Sigmoid colon (tissue), 7 donors: ENCODE results near the gene SLC5A11. TPM values are rescaled to one million over a fixed set of nuclear protein-coding genes. Genes with fewer than 3 reads are reported as not detected.
"Not testable (repeated sequence)": the region's sequence is repeated elsewhere in the genome, so short reads cannot be mapped to it uniquely, and the experiment has no call there.

ENCODE experiments used
- DNase-seq: peaks from one replicate; pipeline ENCODE4 v3.0.0-alpha.2; 2019
- H3K27ac ChIP-seq, 4 donors: fragments of 200-600 bp; sonication (generic); one replicate each; pipeline ENCODE4 v1.5.1; 2016 to 2019; ENCODE audit warnings: mild to moderate bottlenecking in 1 of 4
- H3K27me3 ChIP-seq, 3 donors: fragments of 200-600 bp; sonication (generic); one replicate each; pipeline ENCODE4 v1.5.1; 2019; ENCODE audit warnings: mild to moderate bottlenecking in 1 of 3
- H3K36me3 ChIP-seq, 4 donors: fragments of 200-600 bp; sonication (generic); one replicate each; pipeline ENCODE4 v1.5.1; 2016 to 2019
- H3K4me1 ChIP-seq, 4 donors: fragments of 200-600 bp; sonication (generic); one replicate each; pipeline ENCODE4 v1.5.1; 2017 to 2019
- H3K4me3 ChIP-seq, 4 donors: fragments of 200-600 bp; sonication (generic); one replicate each; pipeline ENCODE4 v1.5.1; 2017 to 2019; ENCODE audit warnings: mild to moderate bottlenecking in 2 of 4, moderate library complexity in 1 of 4
- H3K9me3 ChIP-seq, 4 donors: fragments of 200-600 bp in 3 of 4; sonication (generic) in 3 of 4; one replicate each; pipeline versions ENCODE4 v1.5.1 to v1.6.1; 2013 to 2019
- CTCF ChIP-seq, 4 experiments: fragments of 450-650 bp in 3 of 4; fragments of 200-600 bp in 1 of 4; IDR thresholded peaks; one replicate each; pipeline ENCODE4 v1.5.1; 2016 to 2019; ENCODE audit warnings: antibody characterized with exemption in 4 of 4, mild to moderate bottlenecking in 3 of 4, moderate library complexity in 2 of 4
- EP300 ChIP-seq, 4 donors: sonication (generic); formaldehyde crosslinking; IDR thresholded peaks; one replicate each; pipeline ENCODE4 v1.6.1; 2017; ENCODE audit warnings: antibody characterized with exemption in 4 of 4
- POLR2A ChIP-seq, 2 donors: fragments of 450-650 bp; IDR thresholded peaks; one replicate each; pipeline ENCODE4 v1.6.1; 2016; ENCODE audit warnings: antibody characterized with exemption in 2 of 2, mild to moderate bottlenecking in 2 of 2, moderate library complexity in 2 of 2
- POLR2AphosphoS5 ChIP-seq, 4 donors: sonication (generic); formaldehyde crosslinking; IDR thresholded peaks; one replicate each; pipeline ENCODE4 v1.6.1; 2017; ENCODE audit warnings: antibody characterized with exemption in 4 of 4
- WGBS, 2 donors: extraction: QIAGEN DNeasy Blood & Tissue Kit; methylation state at CpG; one replicate each; pipeline ENCODE4 v1.1.7; 2013; 5-methylcytosine and 5-hydroxymethylcytosine counted together
- intact Hi-C: fragments of 100-400 bp; cut with DNase I; formaldehyde crosslinking; loops from one replicate; pipeline ENCODE4 v1.15.1; 2023
- polyA plus RNA-seq, 3 donors: library from polyadenylated mRNA; stranded (reverse); fragments of 200-250 nt; gene quantifications; one replicate each; pipeline ENCODE4 v1.2.3, GENCODE V29; 2013
- total RNA-seq, 4 donors: library from RNA; depleted of rRNA; stranded (reverse); fragments of >200 nt; gene quantifications; one replicate each; pipeline ENCODE4 v1.1.0, GENCODE V29; 2016
- donor health status: healthy with polysubstance abuse.
- donor health status: Bipolar disorder and iron deficiency.
- donor health status: healthy.

SLC5A11 gene
- total and polyA plus RNA-seq, 7 donors = 0.14 to 1.2 (median 0.19) TPM; not detected in 4

GRCh38 chr16:24837969-24838368, 7.8 kb upstream of the SLC5A11 start:
- intact Hi-C loops = no loop called here
- no peaks in the 10 kb centered on the region for H3K36me3 ChIP-seq
- TF ChIP-seq POLR2A (IDR thresholded peaks at IDR 0.05) (no peak), EP300 (IDR thresholded peaks at IDR 0.05) (no peak), POLR2AphosphoS5 (IDR thresholded peaks at IDR 0.05) (no peak), CTCF (IDR thresholded peaks at IDR 0.05) (no peak)
- peaks cover 0 to 20% (median 3%) of the 10 kb centered on the region in 4 donors for H3K4me1 ChIP-seq
- DNase-seq = no peak
- no peaks in the 10 kb centered on the region for H3K9me3 ChIP-seq
- H3K27ac ChIP-seq = no peak overlapping the region
- no peak overlapping the region for H3K4me3 ChIP-seq
- WGBS, 2 donors = 47 to 79% methylated on average over 9 of the region's 9 CpGs
- H3K27me3 ChIP-seq = no peaks in the 10 kb centered on the region

- intact Hi-C loops = no loop called here
- no peak for DNase-seq
- TF ChIP-seq POLR2A (IDR thresholded peaks at IDR 0.05) (no peak), POLR2AphosphoS5 (IDR thresholded peaks at IDR 0.05) (no peak), EP300 (IDR thresholded peaks at IDR 0.05) (no peak)
- Histone ChIP-seq H3K36me3 (no peaks in the 10 kb centered on the region), H3K4me3 (no peak overlapping the region), H3K9me3 (no peaks in the 10 kb centered on the region), H3K27ac (no peak overlapping the region), H3K27me3 (no peaks in the 10 kb centered on the region), H3K4me1 (peaks cover 0 to 20% (median 3%) of the 10 kb centered on the region in 4 donors)
- 16 to 26% methylated on average over 5 of the region's 5 CpGs for WGBS, 2 donors
Measured at GRCh38 chr16:24838554-24839266, 7.1 kb upstream of the SLC5A11 start.

DNA sequence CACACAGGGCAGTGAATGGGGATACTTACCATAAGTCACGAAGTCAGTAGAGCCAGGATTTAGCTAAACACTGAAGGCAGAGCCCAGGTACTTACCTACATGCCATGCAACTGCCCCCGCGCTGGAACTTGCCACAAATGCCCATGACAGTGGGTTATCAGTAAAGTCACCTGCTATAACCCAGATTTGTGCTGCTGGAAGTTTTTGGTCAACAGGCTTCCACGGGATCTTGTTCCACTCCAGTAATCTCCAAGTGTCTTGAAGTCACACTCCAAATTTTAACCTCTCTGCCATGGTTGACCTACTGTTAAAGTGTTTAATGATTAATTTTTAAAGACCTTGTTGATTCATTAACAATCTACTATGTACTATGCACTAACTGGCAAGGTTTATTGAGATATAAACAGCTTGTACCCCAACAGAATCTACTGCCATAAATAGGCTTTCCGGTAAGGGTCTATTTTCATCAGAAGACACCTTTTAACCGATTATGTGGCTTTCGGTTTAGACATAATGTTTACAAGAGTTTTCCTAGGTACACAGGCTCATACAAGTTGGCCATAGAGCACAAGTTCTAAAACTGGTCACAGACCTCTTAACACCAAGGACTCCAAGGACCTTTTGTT, 6.3 kb upstream of the SLC5A11 start:
- Histone ChIP-seq H3K36me3 (no peaks in the 10 kb centered on the region), H3K4me3 (no peak overlapping the region), H3K27me3 (no peaks in the 10 kb centered on the region), H3K4me1 (peaks cover 0 to 16% (median 2%) of the 10 kb centered on the region in 4 donors), H3K9me3 (no peaks in the 10 kb centered on the region), H3K27ac (no peak overlapping the region)
- 66 to 87% methylated on average over 7 of the region's 7 CpGs for WGBS, 2 donors
- DNase-seq = no peak
- intact Hi-C loops = no loop called here
- no peak for TF ChIP-seq POLR2AphosphoS5 (IDR thresholded peaks at IDR 0.05)
- TF ChIP-seq EP300 (IDR thresholded peaks at IDR 0.05) = no peak
- TF ChIP-seq CTCF (IDR thresholded peaks at IDR 0.05) = no peak
- no peak for TF ChIP-seq POLR2A (IDR thresholded peaks at IDR 0.05)

GRCh38 chr16:24841291-24841690, 4.5 kb upstream of the SLC5A11 start:
- Histone ChIP-seq H3K36me3 (no peaks in the 10 kb centered on the region), H3K27me3 (no peaks in the 10 kb centered on the region), H3K27ac (no peak overlapping the region), H3K4me3 (no peak overlapping the region), H3K4me1 (peaks cover 0 to 12% (median 0%) of the 10 kb centered on the region in 4 donors), H3K9me3 (no peaks in the 10 kb centered on the region)
- intact Hi-C loops = no loop called here
- DNase-seq = no peak
- no peak for TF ChIP-seq EP300 (IDR thresholded peaks at IDR 0.05)
- no peak for TF ChIP-seq CTCF (IDR thresholded peaks at IDR 0.05)
- TF ChIP-seq POLR2AphosphoS5 (IDR thresholded peaks at IDR 0.05) = no peak
- TF ChIP-seq POLR2A (IDR thresholded peaks at IDR 0.05) = no peak

- intact Hi-C loops = no loop called here
- WGBS, 2 donors = 76 to 83% methylated on average over 17 of the region's 17 CpGs
- H3K4me1 ChIP-seq = peaks cover 0 to 2% (median 0%) of the 10 kb centered on the region in 4 donors
- no peaks in the 10 kb centered on the region for H3K9me3 ChIP-seq
- DNase-seq = no peak
- H3K27me3 ChIP-seq = no peaks in the 10 kb centered on the region
- no peak for TF ChIP-seq CTCF (IDR thresholded peaks at IDR 0.05)
- TF ChIP-seq EP300 (IDR thresholded peaks at IDR 0.05) = no peak
- TF ChIP-seq POLR2AphosphoS5 (IDR thresholded peaks at IDR 0.05) = no peak
- TF ChIP-seq POLR2A (IDR thresholded peaks at IDR 0.05) = no peak
- no peak overlapping the region for H3K27ac ChIP-seq
- H3K36me3 ChIP-seq = no peaks in the 10 kb centered on the region
- H3K4me3 ChIP-seq = no peak overlapping the region
Measured at GRCh38 chr16:24844101-24845030, 1.4 kb upstream of the SLC5A11 start.

DNA sequence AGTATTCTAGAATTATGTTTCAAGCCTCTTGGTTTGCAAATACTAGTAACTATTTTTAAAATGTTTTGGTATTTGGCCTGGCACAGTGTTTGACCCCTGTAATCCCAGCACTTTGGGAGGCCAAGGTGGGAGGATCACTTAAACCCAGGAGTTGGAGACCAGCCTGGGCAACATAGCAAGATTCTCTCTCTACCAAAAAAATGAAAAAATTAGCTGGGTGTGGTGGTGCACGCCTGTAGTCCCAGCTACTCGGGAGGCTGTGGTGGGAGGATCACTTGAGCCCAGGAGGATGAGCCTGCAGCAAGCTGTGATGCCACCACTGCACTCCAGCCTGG, 765 bp upstream of the SLC5A11 start:
- intact Hi-C loops, H3K27ac ChIP-seq, DNase-seq, H3K36me3 ChIP-seq, H3K4me1 ChIP-seq, H3K9me3 ChIP-seq, H3K4me3 ChIP-seq, H3K27me3 ChIP-seq: not testable (repeated sequence)
- 93 to 96% methylated on average over 2 of the region's 2 CpGs for WGBS, 2 donors
